A549 (cell line): ENCODE data around the gene GRK5. TPM values are rescaled to one million over a fixed set of nuclear protein-coding genes. Genes with fewer than 3 reads are reported as not detected.

Experiments used
- ATAC-seq, 2 experiments: fragments of 200-7000 bp in 1 of 2; fragments of >200 bp in 1 of 2; cut with Nextera tagmentation in 1 of 2; cut with Tn5 transposase in 1 of 2; 3 replicates each; pipeline versions ENCODE4 v1.8.0 to v1.9.1; 2018 to 2020; ENCODE audit warnings: mild to moderate bottlenecking in 1 of 2, moderate library complexity in 1 of 2
- CTCF ChIA-PET: fragments of 300-600 bp; sonication (Branson Sonifier 250); formaldehyde crosslinking; extraction: SDS; loops from one replicate; lab custom pipeline; 2021; ENCODE audit warnings: antibody characterized with exemption, inconsistent platforms; lab: Yijun Ruan, JAX
- POLR2A ChIA-PET: fragments of 350-600 bp; formaldehyde crosslinking; extraction: SDS; loops from one replicate; lab custom pipeline; 2021; ENCODE audit warnings: antibody characterized with exemption, inconsistent platforms; lab: Yijun Ruan, JAX
- DNase-seq, 2 experiments: peaks; one replicate each; pipeline versions ENCODE4 v3.0.0 to v3.0.0-alpha.2; 2011 to 2016; ENCODE audit warnings: low read depth in 1 of 2, low spot score in 1 of 2
- FAIRE-seq: peaks from 2 replicates; lab custom pipeline; 2011; peaks lifted over from hg19 to GRCh38; lab: Jason Lieb, UNC
- H3K27ac ChIP-seq, 2 experiments: fragments of >200 bp; sonication (Bioruptor Twin); formaldehyde crosslinking; 3 replicates each; pipeline ENCODE4 v1.5.1; 2016 to 2017
- H3K4me1 ChIP-seq: fragments of >200 bp; sonication (Bioruptor Twin); formaldehyde crosslinking; 3 replicates; pipeline ENCODE4 v1.6.1; 2016
- H3K4me2 ChIP-seq: fragments of >200 bp; sonication (Bioruptor Twin); formaldehyde crosslinking; 3 replicates; pipeline ENCODE4 v1.6.1; 2016
- H3K4me3 ChIP-seq: fragments of >200 bp; sonication (Bioruptor Twin); formaldehyde crosslinking; 3 replicates; pipeline ENCODE4 v1.5.1; 2016
- H3K9me3 ChIP-seq: fragments of >200 bp; sonication (Bioruptor Twin); formaldehyde crosslinking; 3 replicates; pipeline ENCODE4 v1.6.1; 2016
- CHD2 ChIP-seq: fragments of 150-350 bp; IDR thresholded peaks from 2 replicates; pipeline ENCODE4 v1.6.1; 2014; ENCODE audit warnings: low read length; ENCODE audit not compliant: partially characterized antibody
- CHD4 ChIP-seq: fragments of 200-600 bp; sonication (generic); IDR thresholded peaks from 2 replicates; pipeline ENCODE4 v1.6.1; 2016; ENCODE audit warnings: antibody characterized with exemption, mild to moderate bottlenecking, borderline replicate concordance
- CTCF ChIP-seq: fragments of >200 bp; sonication (Bioruptor Twin); formaldehyde crosslinking; IDR thresholded peaks from 3 replicates; pipeline ENCODE4 v1.5.1; 2016
- EHF ChIP-seq: fragments of 250-450 bp; sonication (Bioruptor Pico); IDR thresholded peaks from 2 replicates; pipeline ENCODE4 v1.5.0; 2020; ENCODE audit warnings: mild to moderate bottlenecking
- ESRRA ChIP-seq: fragments of 150-350 bp; IDR thresholded peaks from 2 replicates; pipeline ENCODE4 v1.6.1; 2014; ENCODE audit warnings: mild to moderate bottlenecking, low read length, borderline replicate concordance
- FOSL2 ChIP-seq, 2 experiments: fragments of 450-650 bp in 1 of 2; fragments of >200 bp in 1 of 2; sonication (Bioruptor Twin) in 1 of 2; formaldehyde crosslinking; IDR thresholded peaks; 2 replicates each; pipeline versions ENCODE4 v1.5.0 to v1.6.1; 2016 to 2020; ENCODE audit warnings: mild to moderate bottlenecking in 1 of 2, moderate library complexity in 1 of 2
- FOXS1 ChIP-seq: fragments of 250-450 bp; sonication (Bioruptor Pico); IDR thresholded peaks from 2 replicates; pipeline ENCODE4 v1.5.0; 2020; ENCODE audit warnings: mild to moderate bottlenecking, moderate library complexity
- GATA3 ChIP-seq: IDR thresholded peaks from 2 replicates; pipeline ENCODE4 v1.6.1; 2012; ENCODE audit warnings: borderline replicate concordance
- HEYL ChIP-seq: fragments of 250-450 bp; sonication (Bioruptor Pico); IDR thresholded peaks from 2 replicates; pipeline ENCODE4 v1.8.0; 2021; ENCODE audit warnings: mild to moderate bottlenecking, moderate library complexity
- HOXA7 ChIP-seq: fragments of 250-450 bp; sonication (Bioruptor Pico); IDR thresholded peaks from 2 replicates; pipeline ENCODE4 v1.5.0; 2020; ENCODE audit warnings: mild to moderate bottlenecking, moderate library complexity
- HOXB5 ChIP-seq: fragments of 250-450 bp; sonication (Bioruptor Pico); IDR thresholded peaks from 2 replicates; pipeline ENCODE4 v1.5.0; 2020; ENCODE audit warnings: mild to moderate bottlenecking, moderate library complexity
- JUNB ChIP-seq: fragments of >200 bp; sonication (Bioruptor Twin); formaldehyde crosslinking; IDR thresholded peaks from 2 replicates; pipeline ENCODE4 v1.6.1; 2016
- KDM1A ChIP-seq: fragments of 200-600 bp; sonication (generic); IDR thresholded peaks from 2 replicates; pipeline ENCODE4 v1.6.1; 2016; ENCODE audit warnings: low read depth, mild to moderate bottlenecking
- MYC ChIP-seq: IDR thresholded peaks from 2 replicates; pipeline ENCODE4 v1.6.1; 2012; ENCODE audit warnings: mild to moderate bottlenecking, inconsistent platforms, low read length, improper control_type of control experiment, borderline replicate concordance
- NPAS2 ChIP-seq: fragments of 250-450 bp; sonication (Bioruptor Pico); IDR thresholded peaks from 2 replicates; pipeline ENCODE4 v1.8.0; 2022; ENCODE audit warnings: mild to moderate bottlenecking, moderate library complexity, borderline replicate concordance
- RAD21 ChIP-seq, 2 experiments: fragments of >200 bp in 1 of 2; sonication (Bioruptor Twin) in 1 of 2; formaldehyde crosslinking in 1 of 2; IDR thresholded peaks in 1 of 2; conservative IDR thresholded peaks in 1 of 2; 2 replicates in 1 of 2; 3 replicates in 1 of 2; pipeline ENCODE4 v1.6.1; 2012 to 2018; ENCODE audit warnings: inconsistent platforms in 1 of 2
- RARB ChIP-seq: fragments of 250-450 bp; sonication (Bioruptor Pico); IDR thresholded peaks from 2 replicates; pipeline ENCODE4 v1.8.0; 2021; ENCODE audit warnings: mild to moderate bottlenecking, moderate library complexity
- SMC3 ChIP-seq: fragments of >200 bp; sonication (Bioruptor Twin); formaldehyde crosslinking; IDR thresholded peaks from 3 replicates; pipeline ENCODE4 v1.6.1; 2018; ENCODE audit warnings: inconsistent platforms
- TFCP2L1 ChIP-seq: fragments of 250-450 bp; sonication (Bioruptor Pico); IDR thresholded peaks from 2 replicates; pipeline ENCODE4 v1.5.0; 2021; ENCODE audit warnings: mild to moderate bottlenecking
- ZSCAN20 ChIP-seq: fragments of 250-450 bp; sonication (Bioruptor Pico); IDR thresholded peaks from 2 replicates; pipeline ENCODE4 v1.8.0; 2022; ENCODE audit warnings: mild to moderate bottlenecking, moderate library complexity
- WGBS: methylation state at CpG from one replicate; pipeline ENCODE4 v1.1.6; 2017; ENCODE audit errors: missing lambda C conversion rate; 5-methylcytosine and 5-hydroxymethylcytosine counted together
- polyA plus RNA-seq, 4 experiments: library from polyadenylated mRNA; depleted of rRNA in 3 of 4; stranded (reverse); fragments of >200 nt; fragmentation: RNase III in 1 of 4; extraction: RNeasy Plus Mini Kit Qiagen cat#74134 plus additional on column Dnase treatment in 1 of 4; gene quantifications; 2 replicates in 3 of 4; 3 replicates in 1 of 4; pipeline ENCODE4 v1.2.3, GENCODE V29; 2011 to 2017
- TF ChIP-seq, protein P1 (sequence below): fragments of 250-450 bp; sonication (Bioruptor Pico); IDR thresholded peaks from 2 replicates; pipeline ENCODE4 v1.5.0; 2020; ENCODE audit warnings: low read depth, mild to moderate bottlenecking, moderate library complexity
- TF ChIP-seq, protein P2 (sequence below): IDR thresholded peaks from 2 replicates; pipeline ENCODE4 v1.6.1; 2012; ENCODE audit warnings: low read depth, borderline replicate concordance

GRK5 gene
- polyA plus RNA-seq, 2 of the 4 experiments (the other 2 are of a cell fraction) = 5.0 to 7.9 TPM

DNA sequence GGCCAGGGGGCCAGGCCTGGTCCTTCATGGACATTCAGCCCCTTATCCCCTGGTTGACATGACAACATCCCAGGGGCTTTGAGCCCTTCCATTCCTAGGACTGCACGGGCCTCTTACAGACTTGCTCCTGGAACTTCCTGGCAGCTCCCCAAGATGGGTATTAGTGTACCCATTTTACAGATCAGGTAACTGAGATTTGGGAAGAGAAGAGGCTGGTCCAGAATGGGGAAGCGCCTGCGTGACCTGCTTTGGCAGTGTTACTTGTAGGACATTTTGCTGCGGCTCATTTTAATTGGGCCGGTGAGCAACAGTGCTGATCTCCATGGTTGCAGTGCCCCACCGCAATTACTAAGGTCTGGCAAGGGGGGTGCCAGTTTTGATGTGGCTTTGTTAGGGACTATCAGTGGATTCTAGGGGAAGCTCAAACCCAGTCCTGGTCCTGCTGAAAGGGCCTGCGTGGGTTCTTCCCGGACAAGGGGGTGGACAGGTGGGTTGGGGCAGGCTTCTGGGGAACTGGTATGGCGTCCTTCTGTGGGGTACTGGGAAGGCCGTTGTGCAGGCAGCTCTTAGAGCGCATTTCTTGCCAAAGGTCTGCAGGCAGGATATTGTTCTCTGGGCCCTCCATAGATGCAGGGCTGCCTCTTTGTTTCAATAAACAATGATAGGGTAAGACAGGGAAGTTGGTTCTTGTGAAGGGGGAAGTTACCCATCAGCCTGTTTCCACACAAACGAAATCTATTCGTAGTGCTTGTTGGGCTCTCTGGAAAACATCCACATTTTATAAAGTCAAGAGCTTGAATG is 197.5 kb downstream of the GRK5 start:
- CTCF ChIA-PET = interaction anchor here (0.8 to 4.1 kb wide), 5 partner anchors 13 to 206 kb away, joined by 3 to 22 read pairs (median 9); partner anchors contain the start of gene GRK5
- DNase-seq (no peak), FAIRE-seq (no peak), ATAC-seq (no peak)
- POLR2A ChIA-PET = no interaction called here
- Histone ChIP-seq H3K4me3 (no peak overlapping the region), H3K4me2 (no peak overlapping the region), H3K27ac (no peak overlapping the region), H3K4me1 (peaks cover 15% of the 10 kb centered on the region), H3K9me3 (no peaks in the 10 kb centered on the region)
- 91% methylated on average over 13 of the region's 13 CpGs for WGBS
- TF ChIP-seq JUNB = no peak
- TF ChIP-seq HOXA7 = no peak
- TF ChIP-seq KDM1A = peak; percentile 79; the same call in 1 of the 2 replicates
- no peak for TF ChIP-seq NPAS2 (CRISPR knock-in tag)
- no peak for TF ChIP-seq GATA3
- no peak for TF ChIP-seq ZSCAN20 (CRISPR knock-in tag)
- no peak for TF ChIP-seq FOSL2 (IDR thresholded peaks at IDR 0.05)
- TF ChIP-seq FOSL2 (CRISPR knock-in tag; IDR thresholded peaks at IDR 0.05) = no peak

DNA sequence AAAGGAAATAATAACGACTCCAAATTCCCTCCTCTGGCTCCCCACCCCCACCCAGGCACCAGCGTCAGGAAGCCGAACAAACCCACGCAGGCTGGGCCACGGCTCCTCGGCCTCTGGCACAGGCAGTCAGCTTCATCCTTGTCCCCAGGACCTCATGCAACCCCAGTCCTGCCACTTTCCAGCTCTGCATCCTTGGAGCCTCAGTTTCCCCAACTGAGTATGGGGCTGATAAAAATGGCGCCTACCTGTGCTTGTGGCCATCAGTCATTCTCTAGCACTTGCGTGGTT is 198.1 kb downstream of the GRK5 start:
- ChIA-PET POLR2A (no interaction called here), CTCF (interaction anchor here (0.8 to 4.1 kb wide), 7 partner anchors 11 to 206 kb away, joined by 3 to 22 read pairs (median 9); partner anchors contain the start of gene GRK5)
- H3K9me3 ChIP-seq = no peaks in the 10 kb centered on the region
- H3K4me1 ChIP-seq = peaks cover 15% of the 10 kb centered on the region
- no peak overlapping the region for H3K4me2 ChIP-seq
- FAIRE-seq (no peak), ATAC-seq (no peak), DNase-seq (no peak)
- H3K27ac ChIP-seq = no peak overlapping the region
- no peak overlapping the region for H3K4me3 ChIP-seq
- WGBS = 90% methylated on average over 8 of the region's 8 CpGs
- no peak for TF ChIP-seq CTCF
- no peak for TF ChIP-seq RAD21 (conservative IDR thresholded peaks at IDR 0.05 in 1 of 2, IDR thresholded peaks at IDR 0.05 in 1 of 2)
- TF ChIP-seq, protein P1, sequence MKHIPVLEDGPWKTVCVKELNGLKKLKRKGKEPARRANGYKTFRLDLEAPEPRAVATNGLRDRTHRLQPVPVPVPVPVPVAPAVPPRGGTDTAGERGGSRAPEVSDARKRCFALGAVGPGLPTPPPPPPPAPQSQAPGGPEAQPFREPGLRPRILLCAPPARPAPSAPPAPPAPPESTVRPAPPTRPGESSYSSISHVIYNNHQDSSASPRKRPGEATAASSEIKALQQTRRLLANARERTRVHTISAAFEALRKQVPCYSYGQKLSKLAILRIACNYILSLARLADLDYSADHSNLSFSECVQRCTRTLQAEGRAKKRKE (CRISPR knock-in tag) = no peak
- TF ChIP-seq FOXS1 (CRISPR knock-in tag) = no peak
- no peak for TF ChIP-seq HEYL
- TF ChIP-seq SMC3 = no peak
- no peak for TF ChIP-seq KDM1A
- TF ChIP-seq HOXB5 (CRISPR knock-in tag) = no peak
- no peak for TF ChIP-seq ESRRA
- no peak for TF ChIP-seq CHD4
- TF ChIP-seq, protein P2, sequence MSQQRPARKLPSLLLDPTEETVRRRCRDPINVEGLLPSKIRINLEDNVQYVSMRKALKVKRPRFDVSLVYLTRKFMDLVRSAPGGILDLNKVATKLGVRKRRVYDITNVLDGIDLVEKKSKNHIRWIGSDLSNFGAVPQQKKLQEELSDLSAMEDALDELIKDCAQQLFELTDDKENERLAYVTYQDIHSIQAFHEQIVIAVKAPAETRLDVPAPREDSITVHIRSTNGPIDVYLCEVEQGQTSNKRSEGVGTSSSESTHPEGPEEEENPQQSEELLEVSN = no peak
- no peak for TF ChIP-seq ZSCAN20 (CRISPR knock-in tag)
- TF ChIP-seq EHF (CRISPR knock-in tag) = no peak
- no peak for TF ChIP-seq CHD2
- no peak for TF ChIP-seq MYC
- TF ChIP-seq RARB (CRISPR knock-in tag) = no peak
- no peak for TF ChIP-seq TFCP2L1
